GM18951 (cell line): ENCODE data around the gene TNK2.
"Not testable (repeated sequence)": the region's sequence is repeated elsewhere in the genome, so short reads cannot be mapped to it uniquely, and the experiment has no call there.

Experiments used
- POLR2A ChIP-seq: IDR thresholded peaks from 4 replicates; pipeline ENCODE4 v1.6.1; 2011; ENCODE audit warnings: mild to moderate bottlenecking; ENCODE audit not compliant: insufficient read length, insufficient read depth; ENCODE audit errors: extremely low read depth
- in situ Hi-C: fragments of 300-500 bp; cut with MboI; formaldehyde crosslinking; loops from one replicate; pipeline ENCODE4 v1.12.0; 2022; ENCODE audit warnings: low sequenced_read_pairs, mixed read lengths, inconsistent platforms; ENCODE audit not compliant: unreplicated experiment

TNK2 gene

DNA sequence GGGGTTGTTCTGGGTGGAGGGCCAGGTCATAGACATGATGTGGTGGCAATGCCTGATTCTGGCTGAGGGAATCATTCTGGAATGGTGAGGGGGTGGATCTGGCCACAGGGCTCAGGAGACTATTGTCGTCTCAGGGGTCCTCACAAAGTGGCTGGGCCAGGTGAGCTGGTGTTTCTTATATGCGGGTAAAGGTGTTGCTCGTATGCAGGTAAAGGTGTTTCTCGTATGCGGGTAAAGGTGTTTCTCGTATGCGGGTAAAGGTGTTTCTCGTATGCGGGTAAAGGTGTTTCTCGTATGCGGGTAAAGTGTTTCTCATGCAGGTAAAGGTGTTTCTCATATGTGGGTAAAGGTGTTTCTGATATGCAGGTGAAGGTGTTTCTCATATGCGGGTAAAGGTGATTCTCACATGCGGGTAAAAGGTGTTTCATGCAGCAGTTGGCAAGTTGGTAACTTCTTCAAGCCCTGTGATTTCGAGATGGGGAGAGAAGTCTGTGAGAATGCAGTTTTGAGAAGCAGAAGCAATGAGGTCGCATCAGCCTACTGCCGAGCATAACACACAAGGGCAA is 86.1 kb downstream of the TNK2 start:
- in situ Hi-C loops = no loop called here

GRCh38 chr3:195821403-195822130 is 86.8 kb downstream of the TNK2 start:
- in situ Hi-C loops = no loop called here
- TF ChIP-seq POLR2A = no peak

More for the DNA sequence above, 86.1 kb downstream of the TNK2 start:
- no peak for TF ChIP-seq POLR2A

DNA sequence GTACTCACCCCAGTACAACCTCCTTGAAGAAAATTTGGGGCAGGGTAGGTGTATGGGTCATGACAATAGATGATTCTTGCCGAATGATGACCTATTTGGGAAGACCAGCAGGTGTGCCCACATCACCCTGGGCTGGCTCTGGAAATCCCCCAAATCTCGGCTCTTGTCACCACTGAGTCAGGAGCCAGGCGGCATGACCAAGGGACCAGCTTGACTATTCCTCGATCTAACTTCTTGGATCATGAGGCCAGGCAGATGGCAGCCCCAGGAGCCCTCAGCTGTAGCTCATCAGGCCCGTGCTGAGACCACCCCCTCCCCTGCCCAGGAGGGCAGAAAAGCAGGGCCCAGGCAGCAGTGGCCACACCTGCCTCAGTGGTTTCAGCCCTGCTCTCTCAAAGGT is 87.5 kb downstream of the TNK2 start:
- TF ChIP-seq POLR2A = no peak
- in situ Hi-C loops = no loop called here

- in situ Hi-C loops = no loop called here
- no peak for TF ChIP-seq POLR2A
These were observed 88.2 kb downstream of the TNK2 start for GRCh38 chr3:195820186-195820585.

- in situ Hi-C loops = no loop called here
- TF ChIP-seq POLR2A = no peak
These were observed 90.0 kb downstream of the TNK2 start for GRCh38 chr3:195818301-195818700.

- no peak for TF ChIP-seq POLR2A
- in situ Hi-C loops = no loop called here
These were observed 90.7 kb downstream of the TNK2 start for GRCh38 chr3:195817578-195818135.

DNA sequence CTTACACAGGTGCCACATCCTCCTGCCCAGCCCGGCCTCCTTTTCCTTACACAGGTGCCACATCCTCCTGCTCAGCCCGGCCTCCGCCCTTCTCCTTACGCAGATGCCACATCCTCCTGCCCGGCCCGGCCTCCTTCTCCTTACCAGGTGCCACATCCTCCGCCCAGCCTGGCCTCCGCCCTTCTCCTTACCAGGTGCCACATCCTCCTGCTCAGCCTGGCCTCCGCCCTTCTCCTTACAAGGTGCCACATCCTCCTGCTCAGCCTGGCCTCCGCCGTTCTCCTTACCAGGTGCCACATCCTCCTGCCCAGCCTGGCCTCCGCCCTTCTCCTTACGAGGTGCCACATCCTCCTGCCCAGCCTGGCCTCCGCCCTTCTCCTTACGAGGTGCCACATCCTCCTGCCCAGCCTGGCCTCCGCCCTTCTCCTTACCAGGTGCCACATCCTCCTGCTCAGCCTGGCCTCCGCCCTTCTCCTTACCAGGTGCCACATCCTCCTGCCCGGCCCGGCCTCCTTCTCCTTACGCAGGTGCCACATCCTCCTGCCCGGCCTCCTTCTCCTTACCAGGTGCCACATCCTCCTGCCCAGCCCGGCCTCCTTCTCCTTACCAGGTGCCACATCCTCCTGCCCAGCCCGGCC is 92.0 kb downstream of the TNK2 start:
- in situ Hi-C loops = not testable (repeated sequence)

GRCh38 chr3:195815169-195815771 is 93.1 kb downstream of the TNK2 start:
- in situ Hi-C loops = no loop called here

DNA sequence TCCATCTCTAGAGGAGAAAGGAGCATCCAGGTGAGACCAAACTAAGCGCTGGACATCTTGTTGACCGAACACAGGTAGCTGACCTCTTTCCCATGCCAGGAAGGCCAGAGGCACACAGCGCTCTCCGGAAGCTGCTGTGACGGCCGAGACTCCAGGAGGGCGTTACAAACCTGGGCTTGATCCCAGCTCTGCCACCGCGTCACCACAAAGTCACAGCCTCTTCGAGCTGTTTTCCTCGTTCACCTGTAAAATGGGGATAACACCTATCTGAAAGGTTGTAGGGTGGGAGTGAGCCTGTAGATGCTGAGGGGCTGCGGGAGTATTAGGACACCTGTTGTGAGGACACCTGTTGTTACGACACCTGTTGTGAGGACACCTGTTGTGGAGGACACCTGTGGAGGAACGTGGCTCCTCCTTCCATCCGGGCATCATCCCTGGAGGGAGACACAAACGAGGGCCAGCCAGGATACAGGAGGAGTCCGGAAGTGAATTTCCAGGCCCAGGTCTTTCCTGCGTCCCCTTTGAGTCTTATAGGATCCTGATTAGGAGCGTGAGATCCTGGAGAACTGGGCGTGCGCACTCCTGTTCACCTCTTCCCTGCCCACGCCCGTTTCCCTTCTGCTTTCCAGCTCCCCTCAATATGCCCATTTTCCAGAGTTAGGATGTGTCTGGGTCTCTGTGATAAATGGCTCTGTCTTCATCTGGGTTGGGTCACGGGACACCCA is 94.3 kb downstream of the TNK2 start:
- in situ Hi-C loops = no loop called here
- TF ChIP-seq POLR2A = no peak

More at GRCh38 chr3:195815169-195815771, 93.1 kb downstream of the TNK2 start:
- TF ChIP-seq POLR2A = no peak
